ENCODE measurements around the gene FFAR4. TPM values are rescaled to one million over a fixed set of nuclear protein-coding genes. Genes with fewer than 3 reads are reported as not detected.

Gene FFAR4
- total and polyA plus RNA-seq, 7 donors = 0.01 to 0.18 (median 0.08) TPM; not detected in 3

DNA sequence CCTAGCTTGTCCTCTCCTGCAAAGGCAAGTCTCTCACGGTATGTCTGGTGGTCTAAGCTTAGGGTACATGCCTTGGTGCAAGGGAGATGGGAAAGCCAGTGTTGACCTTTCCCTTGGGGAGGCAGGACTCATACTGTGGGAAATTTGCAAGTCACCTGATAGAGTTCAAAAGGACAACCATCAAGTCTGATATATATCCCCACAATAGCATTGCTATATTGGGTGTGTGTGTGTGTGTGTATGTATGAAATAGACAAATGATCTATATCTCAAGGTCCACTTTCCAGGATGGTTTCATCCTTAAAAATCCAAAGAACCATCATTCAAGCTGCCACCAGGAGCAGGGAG, 12.2 kb upstream of the FFAR4 start:
- intact Hi-C loops (cut with DNase I) = no loop called here
- TF ChIP-seq CTCF (IDR thresholded peaks at IDR 0.05) = no peak
- no peak overlapping the region for H3K27ac ChIP-seq
- 62 to 85% (median 74%) methylated on average over 1 of the region's 1 CpG for WGBS, 3 donors
- no peaks in the 10 kb centered on the region for H3K4me1 ChIP-seq
- no peak for DNase-seq
- no peaks in the 10 kb centered on the region for H3K36me3 ChIP-seq (ENCODE audit: insufficient read depth in 1 of 2, low read depth in 1 of 2)
- no peaks in the 10 kb centered on the region for H3K27me3 ChIP-seq (ENCODE audit: insufficient read depth in 3 of 3, low read length in 2 of 3)
- H3K4me3 ChIP-seq = no peak overlapping the region
- ATAC-seq = no peak
- no peaks in the 10 kb centered on the region for H3K9me3 ChIP-seq

DNA sequence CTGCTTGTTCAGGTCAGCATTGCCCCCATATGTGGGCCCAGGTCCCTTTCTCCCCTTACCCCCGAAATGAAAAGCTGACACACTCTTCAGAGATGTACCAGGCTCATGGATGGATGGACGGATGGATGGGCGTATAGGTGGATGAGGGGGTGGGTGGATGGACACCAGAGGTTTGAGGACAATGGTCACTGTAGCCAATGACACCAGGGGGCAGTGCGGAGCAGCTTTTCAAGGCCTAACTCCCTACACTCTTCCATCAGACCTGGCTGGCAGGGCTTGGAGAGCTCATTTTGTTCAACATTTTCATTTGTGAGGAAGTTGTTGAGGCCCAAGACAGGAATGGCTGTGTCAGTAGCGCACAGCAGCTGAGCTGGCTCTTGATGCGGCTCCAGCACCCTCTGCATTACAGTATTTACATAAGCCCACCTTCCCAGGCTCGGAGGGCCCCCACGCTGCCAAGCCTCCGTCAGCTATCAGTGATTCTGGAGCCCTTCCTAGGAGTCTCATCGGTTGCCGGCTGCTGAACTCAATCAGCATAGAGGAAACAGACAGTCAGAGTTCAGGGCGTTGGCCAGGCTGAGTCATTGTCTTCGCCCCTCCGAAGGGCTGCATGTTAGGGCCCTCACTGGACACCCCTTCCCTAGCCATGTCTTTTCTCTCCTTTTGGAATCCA, 11.6 kb upstream of the FFAR4 start:
- DNase-seq (peak; percentile 68 to 71), ATAC-seq (peak in 3 of 4 donors; percentile 38 to 72 (median 45))
- Histone ChIP-seq H3K4me1 (no peaks in the 10 kb centered on the region), H3K27ac (no peak overlapping the region), H3K36me3 (ENCODE audit: insufficient read depth in 1 of 2, low read depth in 1 of 2) (no peaks in the 10 kb centered on the region), H3K4me3 (no peak overlapping the region), H3K9me3 (no peaks in the 10 kb centered on the region), H3K27me3 (ENCODE audit: insufficient read depth in 3 of 3, low read length in 2 of 3) (no peaks in the 10 kb centered on the region)
- TF ChIP-seq CTCF (IDR thresholded peaks at IDR 0.05) = peak; percentile 33
- WGBS, 3 donors = 48 to 51% (median 49%) methylated on average over 14 of the region's 14 CpGs
- intact Hi-C loops (cut with DNase I) = no loop called here

GRCh38 chr10:93559490-93559889, 7.0 kb upstream of the FFAR4 start:
- WGBS, 3 donors = 90 to 94% (median 94%) methylated on average over 9 of the region's 9 CpGs
- no peaks in the 10 kb centered on the region for H3K36me3 ChIP-seq (ENCODE audit: insufficient read depth in 1 of 2, low read depth in 1 of 2)
- intact Hi-C loops (cut with DNase I) = no loop called here

GRCh38 chr10:93560541-93560940, 5.9 kb upstream of the FFAR4 start:
- intact Hi-C loops (cut with DNase I) = no loop called here
- no peak for TF ChIP-seq CTCF (IDR thresholded peaks at IDR 0.05)
- 86 to 94% (median 91%) methylated on average over 6 of the region's 6 CpGs for WGBS, 3 donors
- no peak for ATAC-seq
- no peaks in the 10 kb centered on the region for H3K36me3 ChIP-seq (ENCODE audit: insufficient read depth in 1 of 2, low read depth in 1 of 2)
- H3K4me3 ChIP-seq = no peak overlapping the region
- DNase-seq = no peak
- H3K27ac ChIP-seq = no peak overlapping the region
- no peaks in the 10 kb centered on the region for H3K9me3 ChIP-seq
- no peaks in the 10 kb centered on the region for H3K4me1 ChIP-seq
- H3K27me3 ChIP-seq (ENCODE audit: insufficient read depth in 3 of 3, low read length in 2 of 3) = peaks cover 0 to 10% (median 3%) of the 10 kb centered on the region in 3 donors

More at GRCh38 chr10:93559490-93559889, 7.0 kb upstream of the FFAR4 start:
- H3K9me3 ChIP-seq = no peaks in the 10 kb centered on the region
- H3K4me1 ChIP-seq = no peaks in the 10 kb centered on the region
- no peak overlapping the region for H3K4me3 ChIP-seq
- DNase-seq = no peak
- TF ChIP-seq CTCF (IDR thresholded peaks at IDR 0.05) = no peak
- peaks cover 0 to 3% (median 2%) of the 10 kb centered on the region in 3 donors for H3K27me3 ChIP-seq (ENCODE audit: insufficient read depth in 3 of 3, low read length in 2 of 3)
- H3K27ac ChIP-seq = no peak overlapping the region
- ATAC-seq = no peak

DNA sequence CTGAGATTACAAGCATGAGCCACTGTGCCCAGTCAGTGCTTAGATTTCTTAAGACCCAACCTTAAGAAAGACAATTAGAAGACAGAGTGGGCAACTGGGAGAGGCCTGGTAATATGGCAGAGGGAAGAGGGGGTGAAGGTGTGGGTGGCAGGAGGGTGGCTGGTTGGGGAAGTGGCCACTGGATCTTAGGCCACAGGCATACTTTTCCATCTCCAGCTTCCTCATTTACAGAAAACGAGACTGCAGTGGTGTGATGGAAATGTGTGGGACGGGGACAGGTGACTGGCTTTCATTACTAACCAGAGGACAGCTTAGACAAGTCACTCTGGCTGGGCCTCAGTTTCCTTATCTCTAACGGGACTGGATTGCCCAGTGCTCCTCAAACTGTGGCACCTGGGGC, 1.0 kb upstream of the FFAR4 start:
- intact Hi-C loops (cut with DNase I) = no loop called here
- 67 to 81% (median 71%) methylated on average over 3 of the region's 3 CpGs for WGBS, 3 donors
- no peak for TF ChIP-seq CTCF (IDR thresholded peaks at IDR 0.05)
- Histone ChIP-seq H3K9me3 (no peaks in the 10 kb centered on the region), H3K4me1 (peaks cover 5% of the 10 kb centered on the region), H3K4me3 (no peak overlapping the region), H3K36me3 (ENCODE audit: insufficient read depth in 1 of 2, low read depth in 1 of 2) (no peaks in the 10 kb centered on the region), H3K27me3 (ENCODE audit: insufficient read depth in 3 of 3, low read length in 2 of 3) (peaks cover 0 to 50% (median 13%) of the 10 kb centered on the region in 3 donors), H3K27ac (no peak overlapping the region)
- DNase-seq = no peak
- no peak for ATAC-seq

All from psoas muscle (tissue), 8 donors.